GM12892 (cell line): Measurements from ENCODE around the gene PAX2.

ENCODE experiments used
- POLR2A ChIP-seq: IDR thresholded peaks from 2 replicates; pipeline ENCODE4 v1.6.1; 2011; ENCODE audit warnings: low read depth, low read length, control low read depth
- POLR2AphosphoS5 ChIP-seq: IDR thresholded peaks from 2 replicates; pipeline ENCODE4 v1.6.1; 2011; ENCODE audit warnings: low read depth, low read length, control low read depth
- TAF1 ChIP-seq: IDR thresholded peaks from 2 replicates; pipeline ENCODE4 v1.6.1; 2011; ENCODE audit warnings: low read depth, mild to moderate bottlenecking, control low read depth, low read length, borderline replicate concordance

GRCh38 chr10:100874702-100875483 lies 129.5 kb downstream of the PAX2 start:
- TF ChIP-seq POLR2A (no peak), POLR2AphosphoS5 (no peak), TAF1 (no peak)
